Erythroblast (primary cell): Measurements from ENCODE around the gene RHOT2.

Source experiments
- GATA1 ChIP-seq: IDR thresholded peaks from 2 replicates; pipeline ENCODE4 v1.6.1; 2011; ENCODE audit warnings: low read depth, mild to moderate bottlenecking, control low read depth, low read length, moderate library complexity
- POLR2A ChIP-seq: IDR thresholded peaks from 2 replicates; pipeline ENCODE4 v1.6.1; 2011; ENCODE audit warnings: mild to moderate bottlenecking, low read length

DNA sequence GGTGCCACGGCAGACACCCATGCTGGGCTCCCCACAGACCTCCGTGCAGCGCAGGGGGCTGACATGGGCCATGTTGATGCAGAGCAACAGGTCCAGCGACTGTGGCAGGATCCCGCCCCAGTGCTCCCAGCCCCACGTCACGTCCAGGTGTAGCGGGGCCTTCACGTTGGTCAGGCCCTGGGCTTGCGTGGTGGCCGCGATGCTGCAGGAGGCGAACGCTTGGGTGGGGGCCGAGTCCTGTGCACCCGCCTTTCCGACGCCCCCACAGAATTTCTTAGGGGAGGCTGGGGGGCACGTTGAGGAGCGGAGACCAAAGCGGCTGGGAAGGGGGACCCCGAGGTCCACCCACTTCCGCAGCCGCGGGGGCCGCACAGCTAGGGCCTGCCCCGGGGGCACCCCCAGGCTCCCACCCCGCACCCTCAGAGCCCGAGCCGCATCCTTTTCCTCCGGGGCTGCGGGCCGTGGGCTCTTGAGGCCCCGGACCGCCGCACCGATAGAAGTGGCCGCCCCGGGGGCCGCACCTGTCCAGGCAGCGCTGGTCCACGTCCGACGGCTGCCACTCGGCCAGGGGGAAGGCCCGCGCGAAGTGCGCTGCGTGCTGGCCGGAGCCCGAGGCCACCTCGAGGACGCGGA, 32.2 kb upstream of the RHOT2 start:
- no peak for TF ChIP-seq POLR2A
- no peak for TF ChIP-seq GATA1
